Colon (tissue), 2 donors: ENCODE data around the gene RAI1.
"Not testable (repeated sequence)": the region's sequence is repeated elsewhere in the genome, so short reads cannot be mapped to it uniquely, and the experiment has no call there.

Source experiments
- FAIRE-seq: peaks from 2 replicates; lab custom pipeline; 2012; peaks lifted over from hg19 to GRCh38; lab: Jason Lieb, UNC
- donor health status: control.
- donor health status: control.

RAI1 gene

GRCh38 chr17:17665255-17665654, 16.0 kb upstream of the RAI1 start:
- no peak for FAIRE-seq

GRCh38 chr17:17666111-17666714, 15.0 kb upstream of the RAI1 start:
- no peak for FAIRE-seq

GRCh38 chr17:17667231-17667630, 14.0 kb upstream of the RAI1 start:
- no peak for FAIRE-seq

- FAIRE-seq, result no peak
These were observed 13.3 kb upstream of the RAI1 start for GRCh38 chr17:17667947-17668346.

- FAIRE-seq, result no peak
These were observed 12.9 kb upstream of the RAI1 start for GRCh38 chr17:17668358-17668757.

GRCh38 chr17:17668775-17669579, 12.3 kb upstream of the RAI1 start:
- FAIRE-seq, result no peak

- FAIRE-seq, result no peak
These were observed 11.6 kb upstream of the RAI1 start for GRCh38 chr17:17669580-17670235.

- FAIRE-seq, result no peak
These were observed 10.5 kb upstream of the RAI1 start for GRCh38 chr17:17670701-17671305.

- no peak for FAIRE-seq
These were observed 9.7 kb upstream of the RAI1 start for GRCh38 chr17:17671369-17672129.

- FAIRE-seq, result no peak
These were observed 8.5 kb upstream of the RAI1 start for GRCh38 chr17:17672453-17673368.

- FAIRE-seq, result no peak
These were observed 5.8 kb upstream of the RAI1 start for GRCh38 chr17:17675416-17675815.

GRCh38 chr17:17675925-17676534, 5.2 kb upstream of the RAI1 start:
- FAIRE-seq, result no peak

- FAIRE-seq, result no peak
These were observed 4.5 kb upstream of the RAI1 start for GRCh38 chr17:17676752-17677151.

GRCh38 chr17:17677299-17678040, 3.8 kb upstream of the RAI1 start:
- no peak for FAIRE-seq

- FAIRE-seq, result not testable (repeated sequence)
These were observed 3.1 kb upstream of the RAI1 start for GRCh38 chr17:17678063-17678699.

- FAIRE-seq, result no peak
These were observed 2.0 kb upstream of the RAI1 start for GRCh38 chr17:17679243-17679642.

- FAIRE-seq, result no peak
These were observed 1.5 kb upstream of the RAI1 start for GRCh38 chr17:17679748-17680147.

GRCh38 chr17:17680477-17681186, 626 bp upstream of the RAI1 start:
- no peak for FAIRE-seq
